GM19463 (cell line): ENCODE results near the gene UGT1A5.

Experiments used
- ATAC-seq: cut with Tn5 transposase; IDR thresholded peaks from one replicate; pipeline ENCODE4 v1.9.1; 2021; ENCODE audit warnings: mild to moderate bottlenecking, moderate library complexity; ENCODE audit not compliant: unreplicated experiment

The UGT1A5 gene

GRCh38 chr2:233803994-233804393, 91.3 kb downstream of the UGT1A5 start:
- no peak for ATAC-seq

DNA sequence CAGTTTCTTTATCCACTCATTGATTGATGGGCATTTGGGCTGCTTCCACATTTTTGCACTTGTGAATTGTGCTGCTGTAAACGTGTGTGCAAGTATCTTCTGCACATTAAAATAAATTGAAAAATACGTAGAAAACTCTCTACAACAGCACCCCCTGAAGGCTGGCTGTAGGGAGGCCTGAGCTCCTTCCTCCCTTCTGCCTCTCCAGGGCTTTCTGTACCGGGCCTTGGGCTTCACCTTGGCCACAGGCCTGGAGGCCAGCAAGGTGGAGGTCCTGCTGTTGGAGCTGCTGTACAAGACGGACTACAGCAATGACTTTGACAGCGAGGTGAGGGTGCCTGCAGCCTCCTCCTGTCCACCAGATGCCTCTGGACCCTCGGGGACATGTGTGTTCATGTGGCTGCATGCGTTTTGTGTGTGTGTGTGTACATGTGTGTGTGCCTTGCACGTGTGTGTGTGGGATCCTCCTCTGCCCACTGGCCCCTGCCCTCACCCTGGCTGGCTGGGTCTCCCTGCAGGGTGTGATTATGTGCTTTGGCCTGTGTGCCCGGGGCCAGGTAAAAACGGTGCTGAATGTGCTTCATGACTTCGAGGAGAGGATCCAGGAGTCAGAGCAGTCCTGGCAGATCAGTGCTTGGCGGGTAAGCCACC, 94.6 kb downstream of the UGT1A5 start:
- ATAC-seq, result no peak

GRCh38 chr2:233807966-233808935, 95.5 kb downstream of the UGT1A5 start:
- ATAC-seq, result no peak

- no peak for ATAC-seq
These were observed 97.7 kb downstream of the UGT1A5 start for GRCh38 chr2:233810385-233810784.

DNA sequence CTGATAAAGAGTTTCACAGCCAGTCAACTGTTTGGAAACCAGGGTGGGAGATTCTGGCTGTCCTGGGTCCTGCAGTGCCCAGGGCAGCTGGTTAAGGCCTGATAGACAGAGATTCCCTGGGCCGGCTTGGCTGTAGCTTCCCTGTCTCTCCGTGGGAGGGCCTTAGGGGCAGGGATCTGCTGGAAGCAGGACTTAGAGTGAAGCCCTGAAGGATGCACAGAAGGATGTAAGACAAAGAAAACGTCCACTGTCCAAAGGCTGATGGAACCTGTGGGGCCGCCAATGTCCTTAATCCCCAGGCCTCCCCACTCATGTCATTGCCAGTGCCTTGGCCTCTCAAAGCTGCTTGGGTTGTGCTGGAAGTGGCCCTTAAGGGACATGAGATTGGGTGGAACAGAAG, 98.4 kb downstream of the UGT1A5 start:
- no peak for ATAC-seq

GRCh38 chr2:233811732-233812131, 99.0 kb downstream of the UGT1A5 start:
- ATAC-seq, result no peak

DNA sequence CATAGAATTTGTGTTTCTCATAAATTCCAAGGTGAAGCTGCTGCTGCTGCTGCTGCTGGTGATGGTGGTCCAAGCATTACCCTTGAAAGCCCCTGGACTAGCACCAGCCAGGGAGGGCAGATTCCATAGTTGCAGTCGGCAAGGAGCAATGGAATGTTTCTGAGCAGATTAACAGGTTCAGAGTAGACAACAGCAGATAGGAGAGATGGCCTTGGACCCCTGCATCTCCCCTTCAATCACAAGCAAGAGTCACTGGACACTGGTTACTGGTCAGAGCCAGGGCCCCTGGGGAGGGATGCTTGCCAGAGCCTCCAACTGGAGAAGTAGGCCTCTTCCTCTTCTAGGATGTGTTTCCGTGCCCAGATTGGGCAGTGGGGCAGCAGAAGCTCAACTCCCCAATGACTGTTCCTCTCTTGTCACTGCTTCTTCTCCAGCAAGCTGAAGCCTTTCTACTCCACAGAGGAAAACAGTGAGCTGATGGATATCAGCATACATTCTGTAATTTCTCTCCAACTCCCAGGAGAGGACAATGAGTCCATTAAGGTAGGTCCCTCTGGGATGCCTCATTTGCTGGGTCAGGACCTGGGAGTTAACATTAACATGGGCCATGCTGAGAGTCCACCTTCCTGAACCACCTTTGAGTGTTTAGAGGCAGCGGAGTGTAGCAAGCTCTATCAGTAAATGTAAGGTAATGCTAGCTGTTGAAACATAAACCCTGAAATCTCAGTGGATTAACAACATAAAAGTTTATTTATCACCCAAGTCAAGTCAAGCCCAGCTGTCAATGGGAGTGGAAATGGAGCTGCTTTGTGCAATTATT, 100.7 kb downstream of the UGT1A5 start:
- ATAC-seq, result no peak

DNA sequence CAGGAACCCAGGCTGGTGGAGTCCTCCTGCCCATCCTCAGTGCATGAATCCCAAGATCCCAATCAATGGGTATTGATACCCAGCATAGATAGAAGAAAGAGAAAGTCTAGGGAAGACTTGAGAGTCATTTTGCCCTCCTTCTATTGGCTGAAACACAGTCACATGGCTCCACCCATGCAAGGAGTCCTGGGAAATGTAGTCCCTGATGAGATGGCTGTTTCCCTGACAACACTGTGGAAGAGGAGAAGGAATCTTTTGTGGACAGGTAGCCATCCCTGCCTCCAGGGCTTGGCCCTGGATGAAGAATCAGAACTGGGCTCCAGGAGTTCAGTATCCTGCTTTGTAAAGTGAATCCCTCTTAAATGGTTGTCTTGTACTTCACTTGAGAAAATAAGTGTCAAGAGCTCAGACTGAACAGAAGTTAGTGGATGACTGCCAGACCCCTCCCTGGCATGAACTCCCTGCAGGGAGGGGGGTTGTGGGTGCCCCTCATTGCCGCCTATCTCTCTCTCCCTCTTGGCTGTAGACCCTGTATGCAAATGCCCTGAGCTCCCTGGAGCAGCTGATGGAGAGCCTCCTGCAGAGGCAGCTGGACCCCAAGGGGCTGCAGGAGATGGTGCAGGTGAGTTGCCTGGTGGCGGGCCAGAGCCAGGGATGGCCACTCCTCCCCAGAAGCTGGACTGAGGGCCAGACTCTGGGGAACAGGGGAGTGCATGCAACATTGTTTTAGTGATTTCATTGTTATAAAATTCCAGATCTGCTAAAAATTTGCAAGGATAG, 101.5 kb downstream of the UGT1A5 start:
- no peak for ATAC-seq

GRCh38 chr2:233815861-233816260, 103.2 kb downstream of the UGT1A5 start:
- ATAC-seq, result no peak

- no peak for ATAC-seq
These were observed 103.6 kb downstream of the UGT1A5 start for GRCh38 chr2:233816334-233816733.

DNA sequence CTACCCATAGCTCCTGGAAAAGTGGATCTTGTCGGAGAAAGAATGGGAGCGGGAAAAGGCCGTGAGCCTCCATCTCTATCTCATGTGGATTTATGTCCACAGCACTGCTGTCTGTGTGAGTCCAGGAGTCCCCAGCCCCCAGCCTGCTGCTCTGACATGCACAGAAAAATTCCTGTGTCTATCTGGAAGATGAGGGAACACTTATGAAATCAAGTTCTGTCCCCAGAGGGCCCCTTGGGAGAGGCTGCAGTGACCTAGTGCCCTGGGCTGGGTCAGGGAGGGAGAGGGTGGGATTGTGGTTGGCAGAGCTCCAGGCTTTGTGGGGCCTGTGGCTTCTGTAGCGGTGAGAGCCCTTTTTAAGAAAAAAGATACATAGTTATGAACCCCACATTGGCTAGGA, 104.1 kb downstream of the UGT1A5 start:
- ATAC-seq, result no peak

- no peak for ATAC-seq
These were observed 104.7 kb downstream of the UGT1A5 start for GRCh38 chr2:233817361-233817911.

DNA sequence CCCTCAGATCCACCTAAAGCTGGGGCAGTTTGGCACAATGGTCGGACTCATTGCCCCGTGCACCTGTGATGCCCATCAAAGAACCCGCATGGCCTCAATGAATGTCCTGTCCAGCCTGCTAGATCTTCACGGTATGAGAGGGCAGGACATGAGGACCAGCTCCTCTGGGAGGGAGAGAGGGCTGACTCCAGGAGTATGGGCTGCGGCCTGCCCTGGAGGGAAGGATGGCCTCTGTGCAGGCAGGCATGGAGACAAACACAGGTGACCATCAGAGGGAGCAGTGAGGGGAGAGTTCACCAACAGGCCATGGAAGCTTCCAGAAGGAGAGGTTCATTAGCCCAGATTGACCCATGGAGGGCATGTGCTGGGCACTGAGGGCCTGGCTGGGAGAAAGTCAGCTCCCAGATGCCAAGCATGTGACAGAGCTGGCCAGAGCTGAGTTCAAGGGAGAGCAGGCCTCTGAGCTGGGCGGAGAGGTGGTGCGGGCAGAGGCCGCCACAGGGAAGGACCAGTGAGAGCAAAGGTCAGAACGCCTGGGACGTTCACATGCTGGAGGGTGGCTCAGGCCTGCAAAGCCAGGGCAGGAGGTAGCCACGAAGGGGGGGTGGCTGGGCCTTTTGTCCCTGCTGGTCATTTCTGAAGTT, 105.4 kb downstream of the UGT1A5 start:
- ATAC-seq, result no peak

DNA sequence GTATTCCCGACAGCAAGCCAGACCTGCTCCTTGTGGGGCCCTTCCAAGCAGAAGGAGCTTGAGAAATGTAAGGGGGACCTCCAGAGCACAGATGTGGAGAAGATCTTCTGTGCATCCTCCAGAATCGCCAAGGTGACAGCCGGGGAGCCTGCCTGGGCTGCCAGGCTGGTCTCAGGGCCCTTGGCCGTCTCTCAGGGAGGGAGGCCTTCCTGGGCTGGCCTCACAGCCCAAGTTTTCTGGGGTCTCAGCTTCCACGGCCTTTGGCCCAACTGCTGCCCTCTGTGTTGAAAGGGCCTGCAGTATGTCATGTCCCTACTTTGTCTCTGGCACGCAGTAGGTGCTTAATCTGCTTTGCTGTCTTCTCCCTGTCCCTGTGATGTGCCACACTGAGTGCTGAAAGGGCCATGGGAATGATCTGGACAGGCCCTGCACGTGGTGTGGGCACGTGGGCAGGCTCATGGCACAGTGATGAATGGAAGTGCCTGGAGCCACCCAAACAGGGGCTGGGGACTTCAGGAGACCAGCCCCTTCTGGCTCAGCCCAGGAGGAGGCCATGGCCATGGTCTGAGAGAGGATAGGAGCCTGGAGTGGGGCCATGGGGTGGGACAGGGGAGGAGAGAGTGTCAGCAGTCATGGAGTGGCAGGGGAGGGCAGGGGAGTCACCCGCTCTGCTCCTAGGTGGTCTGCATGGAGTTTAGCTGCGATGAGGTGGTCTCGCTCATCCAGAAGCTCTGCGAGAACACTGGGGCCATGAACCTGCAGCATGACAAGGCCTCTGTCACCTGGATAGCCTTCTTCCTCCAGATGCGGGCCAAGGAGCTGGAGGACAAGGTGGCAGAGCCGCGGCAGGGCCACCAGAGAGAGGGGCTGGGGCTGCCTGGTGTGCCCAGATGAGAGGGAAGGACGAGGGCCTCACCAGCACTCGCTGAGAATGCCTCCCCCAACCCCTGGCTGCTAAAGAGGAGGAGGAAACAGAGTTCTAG, 106.2 kb downstream of the UGT1A5 start:
- no peak for ATAC-seq

- ATAC-seq, result no peak
These were observed 107.4 kb downstream of the UGT1A5 start for GRCh38 chr2:233819884-233820773.

DNA sequence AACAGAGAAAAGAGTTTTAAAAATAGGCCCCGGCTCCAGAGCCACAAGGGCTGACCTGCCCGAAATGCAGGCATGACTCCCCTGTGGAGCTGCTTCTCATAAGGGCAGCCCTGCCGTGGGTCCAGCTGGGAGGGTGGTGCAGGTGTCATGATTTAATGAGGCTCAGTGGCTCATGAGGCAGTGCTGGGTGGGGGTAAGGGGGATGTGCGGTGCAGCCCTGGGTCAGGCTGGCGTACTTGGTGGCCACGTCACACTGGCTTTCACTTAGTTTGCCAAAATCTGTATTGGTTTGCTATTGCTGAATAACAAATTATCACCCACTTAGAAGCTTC, 108.0 kb downstream of the UGT1A5 start:
- ATAC-seq, result no peak

- no peak for ATAC-seq
These were observed 108.5 kb downstream of the UGT1A5 start for GRCh38 chr2:233821196-233821595.

- ATAC-seq, result no peak
These were observed 109.0 kb downstream of the UGT1A5 start for GRCh38 chr2:233821709-233822100.
